ENCODE results near the gene HIGD1A.

DNA sequence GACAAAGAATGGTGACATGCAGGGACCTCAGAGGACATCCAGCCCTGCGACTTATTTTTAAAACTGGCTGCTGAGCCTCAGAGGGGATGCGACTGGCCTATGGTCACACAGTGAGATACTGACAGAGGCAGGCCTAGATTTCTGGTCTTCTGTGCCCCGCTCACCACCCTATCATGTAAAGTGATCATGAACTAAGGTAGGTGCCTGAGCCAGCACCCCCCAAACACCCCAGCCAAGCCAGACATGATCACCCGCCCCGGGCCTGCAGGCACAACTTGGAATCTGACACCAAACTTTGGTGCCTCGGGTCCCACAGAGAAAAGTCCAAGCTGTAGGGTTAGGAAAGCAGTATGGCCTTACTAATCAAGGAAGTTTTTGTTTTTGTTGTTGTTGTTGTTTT, 67.8 kb downstream of the HIGD1A start:
- TF ChIP-seq, protein P1, sequence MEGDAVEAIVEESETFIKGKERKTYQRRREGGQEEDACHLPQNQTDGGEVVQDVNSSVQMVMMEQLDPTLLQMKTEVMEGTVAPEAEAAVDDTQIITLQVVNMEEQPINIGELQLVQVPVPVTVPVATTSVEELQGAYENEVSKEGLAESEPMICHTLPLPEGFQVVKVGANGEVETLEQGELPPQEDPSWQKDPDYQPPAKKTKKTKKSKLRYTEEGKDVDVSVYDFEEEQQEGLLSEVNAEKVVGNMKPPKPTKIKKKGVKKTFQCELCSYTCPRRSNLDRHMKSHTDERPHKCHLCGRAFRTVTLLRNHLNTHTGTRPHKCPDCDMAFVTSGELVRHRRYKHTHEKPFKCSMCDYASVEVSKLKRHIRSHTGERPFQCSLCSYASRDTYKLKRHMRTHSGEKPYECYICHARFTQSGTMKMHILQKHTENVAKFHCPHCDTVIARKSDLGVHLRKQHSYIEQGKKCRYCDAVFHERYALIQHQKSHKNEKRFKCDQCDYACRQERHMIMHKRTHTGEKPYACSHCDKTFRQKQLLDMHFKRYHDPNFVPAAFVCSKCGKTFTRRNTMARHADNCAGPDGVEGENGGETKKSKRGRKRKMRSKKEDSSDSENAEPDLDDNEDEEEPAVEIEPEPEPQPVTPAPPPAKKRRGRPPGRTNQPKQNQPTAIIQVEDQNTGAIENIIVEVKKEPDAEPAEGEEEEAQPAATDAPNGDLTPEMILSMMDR (conservative IDR thresholded peaks at IDR 0.05; ENCODE audit: low read length) = no peak
- TF ChIP-seq EZH2phosphoT487 (IDR thresholded peaks at IDR 0.05; ENCODE audit: borderline replicate concordance, low read depth, low read length) = no peak

All from OCI-LY7 (cell line).